Peyer's patch (tissue), 4 donors: ENCODE results near the gene MRTFB. TPM values are rescaled to one million over a fixed set of nuclear protein-coding genes. Genes with fewer than 3 reads are reported as not detected.
A peak's percentile ranks its signal among the peaks of the same experiment; 100 is the strongest.

Source experiments
- DNase-seq, 3 donors: peaks; one replicate each; pipeline ENCODE4 v3.0.0-alpha.2; 2017 to 2019
- H3K27ac ChIP-seq, 4 donors: fragments of 200-600 bp; sonication (generic); one replicate each; pipeline ENCODE4 v1.5.1; 2016 to 2019
- H3K27me3 ChIP-seq, 2 donors: fragments of 200-600 bp; sonication (generic); one replicate each; pipeline ENCODE4 v1.5.1; 2019
- H3K36me3 ChIP-seq, 3 donors: fragments of 200-600 bp; sonication (generic); one replicate each; pipeline ENCODE4 v1.5.1; 2016 to 2019
- H3K4me1 ChIP-seq, 4 donors: fragments of 200-600 bp; sonication (generic); one replicate each; pipeline ENCODE4 v1.5.1; 2016 to 2019
- H3K4me3 ChIP-seq, 4 donors: fragments of 200-600 bp; sonication (generic); 1 replicate in 3 of 4; 2 replicates in 1 of 4; pipeline ENCODE4 v1.5.1; 2016 to 2019; ENCODE audit warnings: mild to moderate bottlenecking in 1 of 4
- H3K9me3 ChIP-seq, 4 donors: fragments of 200-600 bp; sonication (generic); one replicate each; pipeline ENCODE4 v1.5.1; 2016 to 2019; ENCODE audit warnings: mild to moderate bottlenecking in 1 of 4
- POLR2A ChIP-seq, 2 donors: fragments of 450-650 bp; IDR thresholded peaks; one replicate each; pipeline ENCODE4 v1.5.1; 2017; ENCODE audit warnings: antibody characterized with exemption in 2 of 2, mild to moderate bottlenecking in 2 of 2, moderate library complexity in 2 of 2
- total RNA-seq, 4 donors: library from RNA; depleted of rRNA; stranded (reverse); fragments of >200 nt; gene quantifications; one replicate each; pipeline ENCODE4 v1.1.0, GENCODE V29; 2016
- TF ChIP-seq, protein P1 (sequence below), 6 experiments: fragments of 450-650 bp in 4 of 6; fragments of 200-600 bp in 2 of 6; sonication (generic) in 1 of 6; IDR thresholded peaks; one replicate each; pipeline ENCODE4 v1.5.1; 2017 to 2019; ENCODE audit warnings: antibody characterized with exemption in 6 of 6, mild to moderate bottlenecking in 3 of 6, moderate library complexity in 1 of 6

MRTFB gene
- total RNA-seq, 4 donors from 2014 or later, result 42.2 to 136 (median 68.7) TPM

DNA sequence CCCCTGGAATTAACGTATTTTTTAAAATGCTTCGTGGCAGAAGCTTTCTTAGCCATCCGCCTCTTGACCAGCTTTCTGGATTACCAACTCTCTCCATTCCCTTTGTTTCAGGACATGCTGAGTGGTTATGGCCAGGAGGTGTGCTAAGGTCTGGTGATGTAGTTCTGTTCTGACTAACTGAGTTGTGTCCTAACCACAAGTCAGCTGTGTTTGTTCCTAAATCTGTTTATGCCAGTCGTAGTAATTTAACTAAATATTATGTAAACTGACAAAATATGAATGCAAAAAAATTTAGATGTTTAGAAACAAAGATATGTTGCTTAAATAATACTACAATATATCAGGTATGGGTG, 61.6 kb downstream of the MRTFB start:
- H3K27ac ChIP-seq, result no peak overlapping the region
- H3K4me3 ChIP-seq, result no peak overlapping the region
- no peaks in the 10 kb centered on the region for H3K4me1 ChIP-seq
- DNase-seq, result no peak
- no peaks in the 10 kb centered on the region for H3K27me3 ChIP-seq
- no peaks in the 10 kb centered on the region for H3K9me3 ChIP-seq
- TF ChIP-seq POLR2A (IDR thresholded peaks at IDR 0.05), result no peak
- TF ChIP-seq, protein P1, sequence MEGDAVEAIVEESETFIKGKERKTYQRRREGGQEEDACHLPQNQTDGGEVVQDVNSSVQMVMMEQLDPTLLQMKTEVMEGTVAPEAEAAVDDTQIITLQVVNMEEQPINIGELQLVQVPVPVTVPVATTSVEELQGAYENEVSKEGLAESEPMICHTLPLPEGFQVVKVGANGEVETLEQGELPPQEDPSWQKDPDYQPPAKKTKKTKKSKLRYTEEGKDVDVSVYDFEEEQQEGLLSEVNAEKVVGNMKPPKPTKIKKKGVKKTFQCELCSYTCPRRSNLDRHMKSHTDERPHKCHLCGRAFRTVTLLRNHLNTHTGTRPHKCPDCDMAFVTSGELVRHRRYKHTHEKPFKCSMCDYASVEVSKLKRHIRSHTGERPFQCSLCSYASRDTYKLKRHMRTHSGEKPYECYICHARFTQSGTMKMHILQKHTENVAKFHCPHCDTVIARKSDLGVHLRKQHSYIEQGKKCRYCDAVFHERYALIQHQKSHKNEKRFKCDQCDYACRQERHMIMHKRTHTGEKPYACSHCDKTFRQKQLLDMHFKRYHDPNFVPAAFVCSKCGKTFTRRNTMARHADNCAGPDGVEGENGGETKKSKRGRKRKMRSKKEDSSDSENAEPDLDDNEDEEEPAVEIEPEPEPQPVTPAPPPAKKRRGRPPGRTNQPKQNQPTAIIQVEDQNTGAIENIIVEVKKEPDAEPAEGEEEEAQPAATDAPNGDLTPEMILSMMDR (IDR thresholded peaks at IDR 0.05), result no peak
- H3K36me3 ChIP-seq, result no peaks in the 10 kb centered on the region

DNA sequence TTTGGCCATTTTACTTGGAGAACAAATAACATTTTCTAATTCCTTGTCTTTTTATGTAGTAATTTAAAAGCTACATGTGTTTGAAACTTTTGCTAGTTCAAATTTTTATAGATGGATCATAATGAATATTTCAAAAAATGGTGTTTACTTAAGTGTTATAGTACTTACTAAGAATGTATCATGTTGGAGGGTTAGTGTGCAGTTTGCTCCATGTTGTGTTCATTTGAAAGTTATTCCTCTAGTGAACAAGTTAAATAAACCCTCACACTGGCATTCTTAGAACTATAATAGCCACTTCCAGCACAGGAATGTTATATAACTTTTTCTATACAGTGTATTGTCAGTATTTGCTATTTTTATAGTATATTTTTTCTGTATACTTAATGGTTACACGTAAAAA, 62.8 kb downstream of the MRTFB start:
- Histone ChIP-seq H3K36me3 (no peaks in the 10 kb centered on the region), H3K4me1 (no peaks in the 10 kb centered on the region), H3K4me3 (no peak overlapping the region), H3K9me3 (no peaks in the 10 kb centered on the region), H3K27me3 (no peaks in the 10 kb centered on the region), H3K27ac (no peak overlapping the region)
- no peak for DNase-seq
- no peak for TF ChIP-seq POLR2A (IDR thresholded peaks at IDR 0.05)
- TF ChIP-seq, protein P1 (IDR thresholded peaks at IDR 0.05), result no peak

DNA sequence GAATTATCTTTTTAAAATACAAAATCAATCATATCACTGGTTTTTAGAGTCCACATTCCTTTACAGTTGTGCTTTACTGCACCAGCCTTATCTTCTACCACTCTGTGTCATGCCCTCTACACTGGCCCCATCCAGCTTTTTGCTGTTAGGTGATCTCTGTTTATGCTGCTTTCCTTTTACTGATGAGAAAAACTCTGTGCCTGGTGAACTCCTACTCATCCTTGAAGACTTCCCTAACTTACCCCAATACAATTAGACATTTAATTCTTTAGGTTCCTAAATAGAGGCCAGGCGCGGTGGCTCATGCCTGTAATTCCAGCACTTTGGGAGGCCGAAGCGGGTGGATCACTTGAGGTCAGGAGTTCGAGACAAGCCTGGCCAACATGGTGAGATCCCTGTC, 64.6 kb downstream of the MRTFB start:
- TF ChIP-seq, protein P1 (IDR thresholded peaks at IDR 0.05), result no peak
- TF ChIP-seq POLR2A (IDR thresholded peaks at IDR 0.05), result no peak
- Histone ChIP-seq H3K27ac (no peak overlapping the region), H3K4me3 (no peak overlapping the region), H3K9me3 (no peaks in the 10 kb centered on the region), H3K4me1 (no peaks in the 10 kb centered on the region), H3K27me3 (no peaks in the 10 kb centered on the region), H3K36me3 (peaks cover 0 to under 1% (median 0%) of the 10 kb centered on the region in 3 donors)
- DNase-seq, result no peak

DNA sequence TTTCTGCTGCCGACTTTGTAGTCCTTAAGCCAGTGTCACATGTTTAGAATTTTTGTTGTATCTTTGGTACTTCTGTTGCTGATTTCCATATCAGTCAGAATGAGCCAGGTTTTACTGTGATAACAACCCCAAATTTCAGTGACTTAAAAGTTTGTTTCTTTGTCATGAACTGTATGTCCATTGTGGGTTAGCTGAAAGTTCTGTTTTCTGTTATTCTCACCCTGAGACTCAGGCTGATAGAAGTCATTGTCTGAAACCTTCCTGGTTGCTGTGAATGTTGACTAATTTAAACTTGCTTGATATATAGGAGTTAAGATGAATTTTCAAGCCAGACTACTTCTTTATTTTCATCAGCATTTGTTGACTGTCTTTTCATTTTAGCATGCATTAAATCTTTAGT, 68.8 kb downstream of the MRTFB start:
- no peak overlapping the region for H3K27ac ChIP-seq
- no peak for DNase-seq
- H3K27me3 ChIP-seq, result no peaks in the 10 kb centered on the region
- H3K4me3 ChIP-seq, result no peak overlapping the region
- H3K36me3 ChIP-seq, result peaks cover 0 to 4% (median 0%) of the 10 kb centered on the region in 3 donors
- no peaks in the 10 kb centered on the region for H3K9me3 ChIP-seq
- no peaks in the 10 kb centered on the region for H3K4me1 ChIP-seq
- TF ChIP-seq, protein P1 (IDR thresholded peaks at IDR 0.05), result no peak
- TF ChIP-seq POLR2A (IDR thresholded peaks at IDR 0.05), result no peak

DNA sequence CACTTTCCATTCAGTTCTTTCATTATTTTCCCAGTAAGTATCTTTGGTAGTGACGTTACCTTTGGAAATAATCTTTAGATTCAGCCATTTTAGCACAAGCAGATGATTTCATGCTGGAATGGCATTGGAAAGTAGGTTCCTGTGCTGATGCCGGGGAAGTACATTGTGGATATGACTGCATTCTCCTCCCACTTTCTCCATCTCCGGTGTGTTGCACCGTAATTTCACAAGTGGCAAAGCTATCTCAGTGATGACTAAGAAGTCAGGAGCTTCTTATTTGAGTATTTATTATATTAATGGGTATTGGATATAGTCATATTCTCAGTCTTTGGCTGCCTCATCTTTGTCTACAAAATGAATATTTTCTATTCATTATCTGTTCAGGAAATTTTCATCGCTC, 69.8 kb downstream of the MRTFB start:
- no peak overlapping the region for H3K4me3 ChIP-seq
- H3K9me3 ChIP-seq, result no peaks in the 10 kb centered on the region
- H3K27me3 ChIP-seq, result no peaks in the 10 kb centered on the region
- H3K27ac ChIP-seq, result no peak overlapping the region
- peaks cover 0 to 4% (median 0%) of the 10 kb centered on the region in 3 donors for H3K36me3 ChIP-seq
- DNase-seq, result no peak
- no peak for TF ChIP-seq POLR2A (IDR thresholded peaks at IDR 0.05)
- TF ChIP-seq, protein P1 (IDR thresholded peaks at IDR 0.05), result no peak
- no peaks in the 10 kb centered on the region for H3K4me1 ChIP-seq

DNA sequence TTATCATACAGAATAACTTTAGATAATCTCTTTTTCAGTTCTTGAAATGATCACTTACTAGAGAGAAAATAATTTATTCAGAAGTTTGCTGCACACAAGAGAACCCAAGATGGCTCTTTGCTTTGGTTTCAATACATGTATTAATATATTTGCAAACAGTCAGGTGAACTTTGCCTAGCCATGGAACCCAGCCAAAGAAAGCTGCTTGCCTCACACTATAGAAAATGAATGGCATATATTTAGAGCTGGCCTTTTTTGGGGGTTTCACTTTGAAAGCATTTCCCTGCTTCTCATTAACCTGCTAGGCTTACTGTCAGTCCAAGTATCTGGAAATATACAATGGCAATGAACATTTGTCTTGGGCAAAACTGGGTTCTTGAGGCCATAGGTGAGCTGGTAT, 75.3 kb downstream of the MRTFB start:
- Histone ChIP-seq H3K4me1 (no peaks in the 10 kb centered on the region), H3K27ac (peak overlapping the region in 1 of 4 donors; percentile 11), H3K9me3 (no peaks in the 10 kb centered on the region), H3K36me3 (no peaks in the 10 kb centered on the region), H3K4me3 (no peak overlapping the region), H3K27me3 (no peaks in the 10 kb centered on the region)
- no peak for TF ChIP-seq POLR2A (IDR thresholded peaks at IDR 0.05)
- TF ChIP-seq, protein P1 (IDR thresholded peaks at IDR 0.05), result no peak
- peak in 1 of 3 donors; percentile 49 for DNase-seq
